Measurements from ENCODE around the gene RNF135.

RNF135 gene

GRCh38 chr17:30981531-30982519 is 11.0 kb downstream of the RNF135 start:
- Histone ChIP-seq H4K20me1 (ENCODE audit: insufficient read depth) (no peaks in the 10 kb centered on the region), H3K27me3 (ENCODE audit: insufficient read depth, low read depth) (no peaks in the 10 kb centered on the region), H3K4me1 (ENCODE audit: low read depth, poor library complexity, severe bottlenecking) (no peaks in the 10 kb centered on the region), H3K9ac (no peak overlapping the region), H3K4me3 (IDR thresholded peaks at IDR 0.05; ENCODE audit: insufficient read depth, low read depth, low read length) (no peak overlapping the region), H2AFZ (ENCODE audit: low read depth) (no peak overlapping the region), H3K36me3 (ENCODE audit: insufficient read depth) (no peaks in the 10 kb centered on the region), H3K79me2 (ENCODE audit: insufficient read depth, low read depth) (no peaks in the 10 kb centered on the region), H3K27ac (no peak overlapping the region), H3K4me2 (no peak overlapping the region)
- no peak for TF ChIP-seq CTCF (conservative IDR thresholded peaks at IDR 0.05; ENCODE audit: low read depth, low read length)

DNA sequence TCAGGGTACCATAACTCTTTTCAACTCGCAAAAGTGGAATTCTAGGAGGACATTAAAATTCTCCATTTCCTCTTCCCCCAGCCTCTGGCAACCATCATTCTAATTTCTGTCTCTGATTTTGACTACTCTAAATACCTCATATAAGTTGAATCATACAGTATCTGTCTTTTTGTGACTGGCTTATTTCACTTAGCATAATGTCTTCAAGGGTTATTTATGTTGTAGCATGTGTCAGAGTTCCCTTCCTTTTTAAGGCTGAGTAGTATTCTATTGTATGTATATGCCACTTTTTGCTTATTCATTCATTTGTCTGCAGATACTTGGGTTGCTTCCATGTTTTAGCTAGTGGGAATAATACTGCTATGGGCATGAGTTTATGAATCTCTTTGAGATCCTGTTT is 12.0 kb downstream of the RNF135 start:
- Histone ChIP-seq H3K27me3 (ENCODE audit: insufficient read depth, low read depth) (no peaks in the 10 kb centered on the region), H4K20me1 (ENCODE audit: insufficient read depth) (no peaks in the 10 kb centered on the region), H3K27ac (no peak overlapping the region), H3K4me3 (IDR thresholded peaks at IDR 0.05; ENCODE audit: insufficient read depth, low read depth, low read length) (no peak overlapping the region), H3K4me2 (no peak overlapping the region), H2AFZ (ENCODE audit: low read depth) (no peak overlapping the region), H3K9ac (no peak overlapping the region), H3K79me2 (ENCODE audit: insufficient read depth, low read depth) (no peaks in the 10 kb centered on the region), H3K4me1 (ENCODE audit: low read depth, poor library complexity, severe bottlenecking) (no peaks in the 10 kb centered on the region), H3K36me3 (ENCODE audit: insufficient read depth) (no peaks in the 10 kb centered on the region)
- no peak for TF ChIP-seq CTCF (conservative IDR thresholded peaks at IDR 0.05; ENCODE audit: low read depth, low read length)

GRCh38 chr17:30990458-30990857 is 19.6 kb downstream of the RNF135 start:
- Histone ChIP-seq H3K27me3 (ENCODE audit: insufficient read depth, low read depth) (no peaks in the 10 kb centered on the region), H3K4me1 (ENCODE audit: low read depth, poor library complexity, severe bottlenecking) (peaks cover 6% of the 10 kb centered on the region), H3K4me2 (no peak overlapping the region), H3K9ac (no peak overlapping the region), H3K27ac (no peak overlapping the region), H4K20me1 (ENCODE audit: insufficient read depth) (no peaks in the 10 kb centered on the region), H2AFZ (ENCODE audit: low read depth) (no peak overlapping the region), H3K36me3 (ENCODE audit: insufficient read depth) (no peaks in the 10 kb centered on the region), H3K4me3 (IDR thresholded peaks at IDR 0.05; ENCODE audit: insufficient read depth, low read depth, low read length) (no peak overlapping the region), H3K79me2 (ENCODE audit: insufficient read depth, low read depth) (no peaks in the 10 kb centered on the region)
- no peak for TF ChIP-seq CTCF (conservative IDR thresholded peaks at IDR 0.05; ENCODE audit: low read depth, low read length)

DNA sequence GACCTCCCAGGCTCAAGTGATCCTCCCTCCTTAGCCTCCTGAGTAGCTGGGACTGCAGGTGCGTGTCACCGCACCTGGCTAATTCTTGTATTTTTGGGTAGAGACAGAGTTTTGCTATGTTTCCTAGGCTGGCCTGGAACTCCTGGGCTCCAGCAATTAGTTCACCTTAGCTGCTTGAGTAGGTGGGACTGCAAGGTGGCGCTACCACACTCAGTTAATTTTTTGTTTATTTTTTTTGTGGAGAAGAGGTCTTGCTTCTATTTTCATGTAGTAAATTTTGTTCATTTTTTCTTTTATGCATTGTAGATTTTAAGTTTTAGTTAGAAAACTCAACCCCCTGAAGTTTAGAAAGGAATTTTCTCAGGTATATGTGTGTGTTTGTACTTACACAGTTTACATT is 21.7 kb downstream of the RNF135 start:
- H4K20me1 ChIP-seq (ENCODE audit: insufficient read depth), result no peaks in the 10 kb centered on the region
- no peaks in the 10 kb centered on the region for H3K79me2 ChIP-seq (ENCODE audit: insufficient read depth, low read depth)
- H3K27ac ChIP-seq, result no peak overlapping the region
- no peak overlapping the region for H3K4me3 ChIP-seq (IDR thresholded peaks at IDR 0.05; ENCODE audit: insufficient read depth, low read depth, low read length)
- peaks cover 9% of the 10 kb centered on the region for H3K4me1 ChIP-seq (ENCODE audit: low read depth, poor library complexity, severe bottlenecking)
- H2AFZ ChIP-seq (ENCODE audit: low read depth), result no peak overlapping the region
- TF ChIP-seq CTCF (conservative IDR thresholded peaks at IDR 0.05; ENCODE audit: low read depth, low read length), result no peak
- H3K4me2 ChIP-seq, result no peak overlapping the region
- no peak overlapping the region for H3K9ac ChIP-seq
- H3K27me3 ChIP-seq (ENCODE audit: insufficient read depth, low read depth), result no peaks in the 10 kb centered on the region
- no peaks in the 10 kb centered on the region for H3K36me3 ChIP-seq (ENCODE audit: insufficient read depth)
